ENCODE results near the gene EXD3. TPM values are rescaled to one million over a fixed set of nuclear protein-coding genes. Genes with fewer than 3 reads are reported as not detected.

EXD3 gene
- total and polyA plus RNA-seq, 2 of the 13 experiments (the other 11 are each of a cell fraction or from before 2014, with no cell fraction given): 2.7 to 4.8 TPM

DNA sequence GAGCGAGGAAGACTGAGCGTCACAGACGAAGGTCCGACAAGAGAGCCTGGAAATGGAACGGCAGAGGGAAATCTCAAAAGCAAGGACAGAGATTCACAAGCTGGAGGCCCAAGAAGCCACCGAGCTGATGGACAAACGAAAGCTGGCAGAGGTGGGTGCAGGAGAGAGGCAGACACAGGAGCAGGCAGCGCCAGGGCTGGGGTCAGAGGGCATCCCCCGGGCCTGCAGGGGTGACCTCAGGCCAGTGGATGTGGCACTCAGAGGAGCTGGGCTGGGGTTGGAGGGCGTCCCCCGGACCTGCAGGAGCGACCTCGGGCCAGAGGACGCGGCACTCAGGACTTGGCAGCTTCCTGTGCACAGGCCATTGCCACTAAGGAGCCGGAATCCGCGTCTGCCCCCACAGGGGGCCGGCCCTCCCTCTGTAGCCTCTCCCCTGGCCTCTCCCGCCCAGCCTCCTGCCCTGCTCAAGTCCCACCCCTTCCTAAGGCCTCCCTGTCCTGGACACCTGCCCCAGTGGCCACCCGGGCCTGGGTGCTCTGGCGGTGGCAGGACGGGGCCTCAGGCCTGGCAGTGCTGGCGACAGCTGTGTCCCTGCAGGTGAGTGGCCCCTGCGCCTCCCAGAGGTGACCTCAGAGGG is 40.4 kb downstream of the EXD3 start (continued):
- no peak for TF ChIP-seq TRAFD1 (CRISPR knock-in tag; IDR thresholded peaks at IDR 0.05; ENCODE audit: borderline replicate concordance)
- no peak for TF ChIP-seq ZNF142 (CRISPR knock-in tag; IDR thresholded peaks at IDR 0.05)
- no peak for TF ChIP-seq HNRNPLL (IDR thresholded peaks at IDR 0.05; ENCODE audit: low read depth, low read length, poor library complexity, severe bottlenecking)
- TF ChIP-seq TSC22D2 (CRISPR knock-in tag; IDR thresholded peaks at IDR 0.05; ENCODE audit: borderline replicate concordance): no peak
- no peak for TF ChIP-seq ZNF101 (CRISPR knock-in tag; IDR thresholded peaks at IDR 0.05; ENCODE audit: borderline replicate concordance, low read depth)
- no peak for TF ChIP-seq MZF1 (CRISPR knock-in tag; IDR thresholded peaks at IDR 0.05; ENCODE audit: borderline replicate concordance)
